Adrenal gland (tissue), 5 donors: ENCODE results near the gene ATP8B3.

Source experiments
- CTCF ChIP-seq, 6 experiments: fragments of 450-650 bp in 4 of 6; fragments of 200-600 bp in 2 of 6; sonication (generic) in 1 of 6; IDR thresholded peaks; 1 replicate in 5 of 6; 2 replicates in 1 of 6; pipeline versions ENCODE4 v1.5.1 to v1.8.0; 2016 to 2021; ENCODE audit warnings: antibody characterized with exemption in 6 of 6, mild to moderate bottlenecking in 2 of 6, moderate library complexity in 1 of 6
- POLR2A ChIP-seq, 2 donors: fragments of 450-650 bp; IDR thresholded peaks; one replicate each; pipeline ENCODE4 v1.6.1; 2017; ENCODE audit warnings: antibody characterized with exemption in 2 of 2, mild to moderate bottlenecking in 2 of 2, moderate library complexity in 1 of 2
- donor health status: DM: no; HTN: no; CAD: no.

- TF ChIP-seq CTCF (IDR thresholded peaks at IDR 0.05) (no peak), POLR2A (IDR thresholded peaks at IDR 0.05) (peak; percentile 9 to 77)
Measured at GRCh38 chr19:1826557-1827521, 14.8 kb upstream of the ATP8B3 start.
